Activated naive CD8-positive, alpha-beta T cell treated with anti-CD3 and anti-CD28 coated beads, Interleukin-2, amount 50 U/mL, for 24 hours (primary cell): ENCODE results near the gene ESPN.

Experiments used
- ATAC-seq: fragments of 150-1000 bp; cut with Tn5 transposase; one replicate; pipeline ENCODE4 v1.10.0; 2021
- DNase-seq: peaks from one replicate; pipeline ENCODE4 v3.0.0; 2021
- H3K27ac Mint-ChIP-seq: one replicate; pipeline ENCODE4 v1.8.0; 2021; ENCODE audit warnings: mild to moderate bottlenecking, mixed read lengths
- H3K27me3 Mint-ChIP-seq: one replicate; pipeline ENCODE4 v1.8.0; 2021; ENCODE audit warnings: mixed read lengths
- H3K36me3 Mint-ChIP-seq: one replicate; pipeline ENCODE4 v1.8.0; 2021; ENCODE audit warnings: low read depth, mixed read lengths
- H3K4me1 Mint-ChIP-seq: one replicate; pipeline ENCODE4 v1.8.0; 2021; ENCODE audit warnings: mixed read lengths
- H3K4me3 Mint-ChIP-seq: one replicate; pipeline ENCODE4 v1.8.0; 2021; ENCODE audit warnings: mild to moderate bottlenecking, moderate library complexity, mixed read lengths
- H3K9me3 Mint-ChIP-seq: one replicate; pipeline ENCODE4 v1.8.0; 2021; ENCODE audit warnings: mixed read lengths

Gene ESPN

GRCh38 chr1:6467744-6468688, 43.4 kb downstream of the ESPN start:
- Mint-ChIP-seq H3K36me3 (peaks cover 8% of the 10 kb centered on the region), H3K4me1 (peaks cover 17% of the 10 kb centered on the region), H3K27me3 (no peaks in the 10 kb centered on the region), H3K9me3 (no peaks in the 10 kb centered on the region), H3K4me3 (no peak overlapping the region), H3K27ac (no peak overlapping the region)
- ATAC-seq (no peak), DNase-seq (no peak)

GRCh38 chr1:6468729-6469461, 44.3 kb downstream of the ESPN start:
- Mint-ChIP-seq H3K4me3 (no peak overlapping the region), H3K27ac (no peak overlapping the region), H3K36me3 (peaks cover 5% of the 10 kb centered on the region), H3K9me3 (no peaks in the 10 kb centered on the region), H3K27me3 (no peaks in the 10 kb centered on the region), H3K4me1 (peaks cover 11% of the 10 kb centered on the region)
- ATAC-seq: no peak
- DNase-seq: no peak

- Mint-ChIP-seq H3K36me3 (no peaks in the 10 kb centered on the region), H3K4me1 (peaks cover 3% of the 10 kb centered on the region), H3K27me3 (no peaks in the 10 kb centered on the region), H3K9me3 (no peaks in the 10 kb centered on the region), H3K27ac (no peak overlapping the region), H3K4me3 (no peak overlapping the region)
- no peak for ATAC-seq
- no peak for DNase-seq
These were observed 45.8 kb downstream of the ESPN start for GRCh38 chr1:6470132-6471085.

GRCh38 chr1:6471086-6471969, 46.8 kb downstream of the ESPN start:
- H3K4me3 Mint-ChIP-seq: no peak overlapping the region
- ATAC-seq: no peak
- no peak for DNase-seq
- H3K27me3 Mint-ChIP-seq: no peaks in the 10 kb centered on the region
- H3K27ac Mint-ChIP-seq: no peak overlapping the region
- H3K9me3 Mint-ChIP-seq: no peaks in the 10 kb centered on the region
- peaks cover 2% of the 10 kb centered on the region for H3K4me1 Mint-ChIP-seq
- H3K36me3 Mint-ChIP-seq: no peaks in the 10 kb centered on the region

GRCh38 chr1:6471970-6472368, 47.4 kb downstream of the ESPN start:
- H3K36me3 Mint-ChIP-seq: no peaks in the 10 kb centered on the region
- DNase-seq (no peak), ATAC-seq (no peak)
- H3K9me3 Mint-ChIP-seq: no peaks in the 10 kb centered on the region
- H3K27ac Mint-ChIP-seq: no peak overlapping the region
- no peaks in the 10 kb centered on the region for H3K27me3 Mint-ChIP-seq
- no peak overlapping the region for H3K4me3 Mint-ChIP-seq
- no peaks in the 10 kb centered on the region for H3K4me1 Mint-ChIP-seq

- no peaks in the 10 kb centered on the region for H3K9me3 Mint-ChIP-seq
- H3K27me3 Mint-ChIP-seq: no peaks in the 10 kb centered on the region
- H3K4me1 Mint-ChIP-seq: no peaks in the 10 kb centered on the region
- no peak overlapping the region for H3K27ac Mint-ChIP-seq
- no peak overlapping the region for H3K4me3 Mint-ChIP-seq
- ATAC-seq (no peak), DNase-seq (no peak)
- H3K36me3 Mint-ChIP-seq: no peaks in the 10 kb centered on the region
These were observed 47.8 kb downstream of the ESPN start for GRCh38 chr1:6472391-6472790.

GRCh38 chr1:6473156-6473555, 48.6 kb downstream of the ESPN start:
- Mint-ChIP-seq H3K27ac (no peak overlapping the region), H3K27me3 (no peaks in the 10 kb centered on the region), H3K36me3 (no peaks in the 10 kb centered on the region)

GRCh38 chr1:6473974-6474814, 49.6 kb downstream of the ESPN start:
- ATAC-seq (no peak), DNase-seq (no peak)
- no peaks in the 10 kb centered on the region for H3K9me3 Mint-ChIP-seq
- H3K27me3 Mint-ChIP-seq: no peaks in the 10 kb centered on the region
- no peak overlapping the region for H3K27ac Mint-ChIP-seq
- H3K4me3 Mint-ChIP-seq: no peak overlapping the region
- no peaks in the 10 kb centered on the region for H3K4me1 Mint-ChIP-seq
- H3K36me3 Mint-ChIP-seq: no peaks in the 10 kb centered on the region

More at GRCh38 chr1:6473156-6473555, 48.6 kb downstream of the ESPN start:
- Mint-ChIP-seq H3K4me3 (no peak overlapping the region), H3K9me3 (no peaks in the 10 kb centered on the region), H3K4me1 (no peaks in the 10 kb centered on the region)
- no peak for ATAC-seq
- no peak for DNase-seq

- DNase-seq (no peak), ATAC-seq (no peak)
- Mint-ChIP-seq H3K27me3 (no peaks in the 10 kb centered on the region), H3K4me3 (no peak overlapping the region), H3K36me3 (no peaks in the 10 kb centered on the region), H3K4me1 (no peaks in the 10 kb centered on the region), H3K27ac (no peak overlapping the region), H3K9me3 (no peaks in the 10 kb centered on the region)
These were observed 50.3 kb downstream of the ESPN start for GRCh38 chr1:6474815-6475282.

GRCh38 chr1:6475381-6476133, 51.0 kb downstream of the ESPN start:
- no peaks in the 10 kb centered on the region for H3K4me1 Mint-ChIP-seq

GRCh38 chr1:6476483-6476882, 51.9 kb downstream of the ESPN start:
- Mint-ChIP-seq H3K36me3 (no peaks in the 10 kb centered on the region), H3K4me1 (no peaks in the 10 kb centered on the region), H3K27me3 (no peaks in the 10 kb centered on the region), H3K27ac (no peak overlapping the region), H3K4me3 (no peak overlapping the region), H3K9me3 (no peaks in the 10 kb centered on the region)
- DNase-seq: no peak
- no peak for ATAC-seq

More at GRCh38 chr1:6475381-6476133, 51.0 kb downstream of the ESPN start:
- H3K9me3 Mint-ChIP-seq: no peaks in the 10 kb centered on the region
- peak; percentile 82 for ATAC-seq
- no peak overlapping the region for H3K27ac Mint-ChIP-seq
- H3K36me3 Mint-ChIP-seq: no peaks in the 10 kb centered on the region
- H3K4me3 Mint-ChIP-seq: no peak overlapping the region
- peak; percentile 78 for DNase-seq
- H3K27me3 Mint-ChIP-seq: no peaks in the 10 kb centered on the region

- Mint-ChIP-seq H3K4me1 (no peaks in the 10 kb centered on the region), H3K9me3 (no peaks in the 10 kb centered on the region), H3K27ac (no peak overlapping the region), H3K4me3 (no peak overlapping the region), H3K27me3 (no peaks in the 10 kb centered on the region), H3K36me3 (no peaks in the 10 kb centered on the region)
- DNase-seq (no peak), ATAC-seq (no peak)
These were observed 52.7 kb downstream of the ESPN start for GRCh38 chr1:6477039-6477820.
